OCI-LY3 (cell line): ENCODE measurements around the gene CYP1A1.
A peak's percentile ranks its signal among the peaks of the same experiment; 100 is the strongest.

Experiments
- H2AFZ ChIP-seq: fragments of 200-600, 300-600 bp; shearing (Covaris generic); 2 replicates; pipeline ENCODE4 v1.6.0; 2014; ENCODE audit warnings: antibody characterized with exemption, low read depth, low read length
- H3K27ac ChIP-seq: fragments of 200-600, 300-600 bp; sonication (generic); 2 replicates; pipeline ENCODE4 v1.5.1; 2014; ENCODE audit warnings: mild to moderate bottlenecking, low read length, moderate library complexity, mixed read lengths
- H3K27me3 ChIP-seq: fragments of 200-600, 300-600 bp; sonication (generic); 2 replicates; pipeline ENCODE4 v1.6.1; 2014; ENCODE audit warnings: low read depth, low read length, mixed read lengths
- H3K36me3 ChIP-seq: fragments of 200-600, 300-600 bp; sonication (generic); replicated peaks from 2 replicates; pipeline ENCODE3; 2014; ENCODE audit warnings: low read depth, low read length, mixed read lengths
- H3K4me1 ChIP-seq: fragments of 300-600, 200-600 bp; sonication (generic); 2 replicates; pipeline ENCODE4 v1.6.1; 2014; ENCODE audit warnings: low read length, mixed read lengths
- H3K4me2 ChIP-seq: fragments of 200-600, 300-600 bp; sonication (generic); 2 replicates; pipeline ENCODE4 v1.6.1; 2014; ENCODE audit warnings: low read length, mixed read lengths
- H3K4me3 ChIP-seq: fragments of 300-600, 200-600 bp; sonication (generic); 2 replicates; pipeline ENCODE4 v1.5.1; 2014; ENCODE audit warnings: antibody characterized with exemption, mild to moderate bottlenecking, low read length, moderate library complexity
- H3K79me2 ChIP-seq: fragments of 300-600, 200-600 bp; shearing (Covaris generic); 2 replicates; pipeline ENCODE4 v1.6.1; 2014; ENCODE audit warnings: mild to moderate bottlenecking, low read length, mixed read lengths
- H3K9ac ChIP-seq: fragments of 300-600, 200-600 bp; shearing (Covaris generic); 2 replicates; pipeline ENCODE4 v1.6.0; 2014; ENCODE audit warnings: mild to moderate bottlenecking, low read length, moderate library complexity
- H3K9me3 ChIP-seq: fragments of 200-600, 300-600 bp; shearing (Covaris generic); 2 replicates; pipeline ENCODE4 v1.6.1; 2014; ENCODE audit warnings: low read length, mixed read lengths; ENCODE audit not compliant: insufficient read depth
- H4K20me1 ChIP-seq: fragments of 200-600, 300-600 bp; sonication (generic); 2 replicates; pipeline ENCODE4 v1.6.1; 2016; ENCODE audit warnings: low read length, mixed read lengths; ENCODE audit not compliant: insufficient read depth
- CTCF ChIP-seq: fragments of 200-600, 300-600 bp; sonication (generic); IDR thresholded peaks from 2 replicates; pipeline ENCODE4 v1.5.1; 2014; ENCODE audit warnings: antibody characterized with exemption, low read length, low read depth
- EZH2phosphoT487 ChIP-seq: fragments of 200-600 bp; shearing (Covaris generic); IDR thresholded peaks from 2 replicates; pipeline ENCODE4 v1.6.1; 2018; ENCODE audit warnings: antibody characterized with exemption, mixed run types, low read depth

The CYP1A1 gene

GRCh38 chr15:74727727-74728126 is 2.4 kb upstream of the CYP1A1 start:
- TF ChIP-seq CTCF (no peak), EZH2phosphoT487 (no peak)
- H3K9me3 ChIP-seq = no peaks in the 10 kb centered on the region
- no peaks in the 10 kb centered on the region for H3K4me1 ChIP-seq
- H3K79me2 ChIP-seq = no peaks in the 10 kb centered on the region
- no peaks in the 10 kb centered on the region for H3K36me3 ChIP-seq
- no peak overlapping the region for H3K4me2 ChIP-seq
- H3K27me3 ChIP-seq = peaks cover 32% of the 10 kb centered on the region
- H3K27ac ChIP-seq = no peak overlapping the region
- no peaks in the 10 kb centered on the region for H4K20me1 ChIP-seq
- H3K4me3 ChIP-seq = no peak overlapping the region
- H2AFZ ChIP-seq = no peak overlapping the region
- no peak overlapping the region for H3K9ac ChIP-seq

- no peak overlapping the region for H3K4me3 ChIP-seq
- no peaks in the 10 kb centered on the region for H3K36me3 ChIP-seq
- no peak overlapping the region for H3K9ac ChIP-seq
- no peaks in the 10 kb centered on the region for H3K9me3 ChIP-seq
- H3K27me3 ChIP-seq = peaks cover 30% of the 10 kb centered on the region
- H4K20me1 ChIP-seq = no peaks in the 10 kb centered on the region
- H3K79me2 ChIP-seq = no peaks in the 10 kb centered on the region
- H2AFZ ChIP-seq = no peak overlapping the region
- H3K4me1 ChIP-seq = no peaks in the 10 kb centered on the region
- H3K4me2 ChIP-seq = no peak overlapping the region
- H3K27ac ChIP-seq = no peak overlapping the region
- TF ChIP-seq EZH2phosphoT487 (no peak), CTCF (no peak)
Observed at GRCh38 chr15:74726774-74727164, 1.4 kb upstream of the CYP1A1 start.

DNA sequence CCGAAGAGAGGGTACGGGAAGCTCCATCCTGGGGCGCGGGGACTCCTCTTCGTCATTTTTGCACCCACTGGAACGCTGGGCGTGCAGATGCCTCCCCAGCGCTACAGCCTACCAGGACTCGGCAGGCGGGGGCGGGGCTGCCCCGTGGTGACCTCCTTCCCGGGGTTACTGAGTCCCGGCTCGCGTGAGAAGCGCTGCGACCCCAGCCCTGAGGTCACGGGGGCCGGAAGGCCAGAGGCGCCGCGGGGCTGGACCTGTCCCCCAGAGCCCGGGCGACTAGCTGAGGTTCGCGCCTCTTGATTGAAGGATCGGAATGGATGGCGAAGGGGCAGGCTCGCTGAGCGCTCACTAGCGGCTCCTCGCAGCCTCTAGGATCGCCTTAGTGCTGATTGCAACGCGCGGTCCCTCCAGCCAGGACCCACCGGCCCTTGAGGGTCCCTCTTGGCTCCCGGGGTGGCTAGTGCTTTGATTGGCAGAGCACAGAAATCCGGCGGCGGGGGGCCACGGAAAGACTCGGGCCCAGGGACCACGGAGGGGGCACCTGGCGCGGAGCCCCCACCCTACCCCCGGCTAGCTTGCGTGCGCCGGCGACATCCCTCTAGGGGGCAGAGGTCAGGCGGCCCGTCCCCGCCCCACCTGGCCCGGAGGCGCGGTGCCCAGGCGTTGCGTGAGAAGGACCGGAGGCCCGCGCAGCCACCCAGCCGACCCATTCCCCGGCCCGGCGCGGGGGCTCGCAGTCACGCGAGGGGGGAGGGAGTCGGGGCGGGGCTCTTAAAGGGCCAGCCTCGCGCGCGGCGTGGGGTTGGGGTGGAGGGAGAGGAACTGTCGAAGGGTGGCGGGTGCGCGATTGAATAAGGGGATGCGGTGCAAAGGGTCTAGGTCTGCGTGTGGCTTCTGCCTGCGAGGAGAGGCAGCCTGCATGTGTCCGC is 781 bp upstream of the CYP1A1 start:
- Histone ChIP-seq H3K4me1 (no peaks in the 10 kb centered on the region), H3K9ac (no peak overlapping the region), H2AFZ (no peak overlapping the region), H3K9me3 (no peaks in the 10 kb centered on the region), H3K4me3 (peak overlapping the region; percentile 35; the same call in 1 of the 2 replicates), H3K27ac (no peak overlapping the region), H3K27me3 (peaks cover 25% of the 10 kb centered on the region), H3K4me2 (peak overlapping the region; percentile 41), H3K79me2 (no peaks in the 10 kb centered on the region), H3K36me3 (no peaks in the 10 kb centered on the region), H4K20me1 (no peaks in the 10 kb centered on the region)
- TF ChIP-seq EZH2phosphoT487 (no peak), CTCF (no peak)

- Histone ChIP-seq H3K27ac (no peak overlapping the region), H3K9me3 (no peaks in the 10 kb centered on the region), H3K79me2 (no peaks in the 10 kb centered on the region), H3K27me3 (peaks cover 25% of the 10 kb centered on the region), H4K20me1 (no peaks in the 10 kb centered on the region), H3K4me3 (no peak overlapping the region), H3K9ac (no peak overlapping the region), H2AFZ (no peak overlapping the region), H3K36me3 (no peaks in the 10 kb centered on the region), H3K4me1 (no peaks in the 10 kb centered on the region), H3K4me2 (no peak overlapping the region)
- TF ChIP-seq EZH2phosphoT487 (no peak), CTCF (no peak)
Observed at GRCh38 chr15:74724570-74725224, 631 bp downstream of the CYP1A1 start.
